ENCODE data around the gene PHLPP1.

DNA sequence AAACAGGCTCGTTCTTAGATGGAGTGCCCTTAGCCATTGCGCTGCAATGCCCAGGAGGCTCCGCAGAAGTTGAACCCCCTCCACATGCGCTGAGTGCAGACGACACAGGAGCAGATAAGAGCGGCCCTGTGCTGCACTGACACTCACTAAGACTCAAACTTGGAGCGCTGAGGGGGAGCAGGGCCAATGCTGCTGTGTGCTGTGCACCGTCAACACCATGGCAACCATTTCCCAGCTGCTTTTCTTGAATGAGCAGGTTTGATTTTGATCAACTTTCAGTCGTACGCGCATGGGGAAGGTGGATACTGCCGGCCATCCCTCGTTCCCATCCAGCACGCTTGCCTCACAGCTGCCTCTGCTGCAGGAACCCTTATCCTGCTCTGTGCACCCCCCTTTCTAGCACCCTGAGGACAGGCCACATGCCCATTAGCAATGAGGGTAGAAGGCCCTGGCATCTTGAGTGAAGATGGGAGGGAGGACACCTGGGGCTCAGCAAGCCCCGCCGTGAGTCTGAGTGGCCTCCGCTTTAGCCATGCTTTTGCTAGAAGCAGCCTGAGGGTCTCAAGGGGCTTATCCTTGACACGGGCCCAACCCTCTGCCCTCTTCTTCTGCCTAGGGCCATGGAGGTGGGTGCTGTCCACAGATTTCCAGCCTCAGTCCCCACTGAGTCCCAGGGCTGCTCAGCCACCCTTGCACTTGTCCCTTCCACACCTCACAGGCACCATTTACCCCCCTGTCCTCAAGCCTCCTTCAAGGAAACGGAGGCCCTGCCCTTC lies 271.9 kb downstream of the PHLPP1 start:
- TF ChIP-seq, protein P1, sequence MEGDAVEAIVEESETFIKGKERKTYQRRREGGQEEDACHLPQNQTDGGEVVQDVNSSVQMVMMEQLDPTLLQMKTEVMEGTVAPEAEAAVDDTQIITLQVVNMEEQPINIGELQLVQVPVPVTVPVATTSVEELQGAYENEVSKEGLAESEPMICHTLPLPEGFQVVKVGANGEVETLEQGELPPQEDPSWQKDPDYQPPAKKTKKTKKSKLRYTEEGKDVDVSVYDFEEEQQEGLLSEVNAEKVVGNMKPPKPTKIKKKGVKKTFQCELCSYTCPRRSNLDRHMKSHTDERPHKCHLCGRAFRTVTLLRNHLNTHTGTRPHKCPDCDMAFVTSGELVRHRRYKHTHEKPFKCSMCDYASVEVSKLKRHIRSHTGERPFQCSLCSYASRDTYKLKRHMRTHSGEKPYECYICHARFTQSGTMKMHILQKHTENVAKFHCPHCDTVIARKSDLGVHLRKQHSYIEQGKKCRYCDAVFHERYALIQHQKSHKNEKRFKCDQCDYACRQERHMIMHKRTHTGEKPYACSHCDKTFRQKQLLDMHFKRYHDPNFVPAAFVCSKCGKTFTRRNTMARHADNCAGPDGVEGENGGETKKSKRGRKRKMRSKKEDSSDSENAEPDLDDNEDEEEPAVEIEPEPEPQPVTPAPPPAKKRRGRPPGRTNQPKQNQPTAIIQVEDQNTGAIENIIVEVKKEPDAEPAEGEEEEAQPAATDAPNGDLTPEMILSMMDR (IDR thresholded peaks at IDR 0.05; ENCODE audit: insufficient read depth, low read length, poor library complexity, severe bottlenecking), result no peak
- TF ChIP-seq EZH2phosphoT487 (conservative IDR thresholded peaks at IDR 0.05; ENCODE audit: low read length), result no peak
